Stimulated activated CD4-positive, alpha-beta T cell treated with anti-CD3 and anti-CD28 coated beads, Interleukin-1b, Interleukin-23, amount 100 ng/mL, for 48 hours (primary cell): ENCODE data around the gene HNMT.

Source experiments
- DNase-seq: peaks from one replicate; pipeline ENCODE4 v3.0.0-alpha.2; 2020

Gene HNMT

GRCh38 chr2:138061961-138062360 is 97.7 kb downstream of the HNMT start:
- no peak for DNase-seq

GRCh38 chr2:138063181-138063580 is 98.9 kb downstream of the HNMT start:
- DNase-seq = no peak
